ENCODE data around the gene NIT1. TPM values are rescaled to one million over a fixed set of nuclear protein-coding genes. Genes with fewer than 3 reads are reported as not detected.

Gene NIT1
- polyA plus RNA-seq, 4 donors: 51.3 to 131 (median 83.2) TPM

GRCh38 chr1:161081519-161081918, 36.4 kb upstream of the NIT1 start:
- Histone ChIP-seq H3K27me3 (ENCODE audit: control insufficient read depth in 3 of 3, insufficient read depth in 3 of 3, low read length in 3 of 3) (peaks cover 0 to 8% (median 0%) of the 10 kb centered on the region in 3 donors), H3K27ac (ENCODE audit: low read depth in 1 of 3, low read length in 2 of 3) (no peak overlapping the region), H3K4me3 (ENCODE audit: low read depth in 1 of 3, low read length in 3 of 3) (no peak overlapping the region), H3K4me1 (ENCODE audit: control insufficient read depth in 3 of 3, insufficient read depth in 2 of 3, low read depth in 1 of 3, low read length in 2 of 3) (peaks cover 0 to 26% (median 6%) of the 10 kb centered on the region in 3 donors), H3K36me3 (ENCODE audit: control insufficient read depth in 3 of 3, insufficient read depth in 2 of 3, low read depth in 1 of 3, low read length in 3 of 3) (peaks cover 0 to 3% (median 0%) of the 10 kb centered on the region in 3 donors), H3K9me3 (ENCODE audit: control insufficient read depth in 2 of 2, insufficient read depth in 1 of 2, low read depth in 1 of 2, low read length in 1 of 2) (no peaks in the 10 kb centered on the region)
- 74 to 78% (median 77%) methylated on average over 5 of the region's 5 CpGs for WGBS, 3 donors
- no peak for DNase-seq
- no peak for FAIRE-seq

DNA sequence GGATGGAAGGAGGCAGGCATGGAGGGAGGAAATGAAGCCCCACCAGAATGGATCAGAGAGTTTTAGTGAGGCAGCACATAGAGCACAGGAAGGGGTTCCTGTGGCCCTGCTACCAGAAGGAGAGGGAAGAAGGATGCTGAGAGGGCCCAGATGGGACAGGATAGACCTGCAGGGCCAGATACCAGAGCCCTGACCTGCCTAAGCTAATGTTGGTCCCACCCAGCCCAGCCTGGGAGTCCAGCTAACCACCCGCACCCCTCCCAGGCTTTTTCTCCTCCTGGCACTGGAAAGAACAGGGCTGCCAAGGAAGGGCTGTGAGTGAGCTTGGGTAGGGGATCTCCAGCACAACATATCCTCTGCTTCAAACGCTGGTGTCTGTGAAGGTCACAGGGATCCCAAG, 35.4 kb upstream of the NIT1 start:
- Histone ChIP-seq H3K27ac (ENCODE audit: low read depth in 1 of 3, low read length in 2 of 3) (peak overlapping the region in 1 of 3 donors; percentile 56), H3K4me3 (ENCODE audit: low read depth in 1 of 3, low read length in 3 of 3) (no peak overlapping the region), H3K36me3 (ENCODE audit: control insufficient read depth in 3 of 3, insufficient read depth in 2 of 3, low read depth in 1 of 3, low read length in 3 of 3) (peaks cover 0 to under 1% (median 0%) of the 10 kb centered on the region in 3 donors), H3K27me3 (ENCODE audit: control insufficient read depth in 3 of 3, insufficient read depth in 3 of 3, low read length in 3 of 3) (peaks cover 0 to 8% (median 0%) of the 10 kb centered on the region in 3 donors), H3K9me3 (ENCODE audit: control insufficient read depth in 2 of 2, insufficient read depth in 1 of 2, low read depth in 1 of 2, low read length in 1 of 2) (no peaks in the 10 kb centered on the region), H3K4me1 (ENCODE audit: control insufficient read depth in 3 of 3, insufficient read depth in 2 of 3, low read depth in 1 of 3, low read length in 2 of 3) (peaks cover 0 to 26% (median 6%) of the 10 kb centered on the region in 3 donors)
- FAIRE-seq: no peak
- no peak for DNase-seq
- 81 to 90% (median 86%) methylated on average over 2 of the region's 2 CpGs for WGBS, 3 donors

DNA sequence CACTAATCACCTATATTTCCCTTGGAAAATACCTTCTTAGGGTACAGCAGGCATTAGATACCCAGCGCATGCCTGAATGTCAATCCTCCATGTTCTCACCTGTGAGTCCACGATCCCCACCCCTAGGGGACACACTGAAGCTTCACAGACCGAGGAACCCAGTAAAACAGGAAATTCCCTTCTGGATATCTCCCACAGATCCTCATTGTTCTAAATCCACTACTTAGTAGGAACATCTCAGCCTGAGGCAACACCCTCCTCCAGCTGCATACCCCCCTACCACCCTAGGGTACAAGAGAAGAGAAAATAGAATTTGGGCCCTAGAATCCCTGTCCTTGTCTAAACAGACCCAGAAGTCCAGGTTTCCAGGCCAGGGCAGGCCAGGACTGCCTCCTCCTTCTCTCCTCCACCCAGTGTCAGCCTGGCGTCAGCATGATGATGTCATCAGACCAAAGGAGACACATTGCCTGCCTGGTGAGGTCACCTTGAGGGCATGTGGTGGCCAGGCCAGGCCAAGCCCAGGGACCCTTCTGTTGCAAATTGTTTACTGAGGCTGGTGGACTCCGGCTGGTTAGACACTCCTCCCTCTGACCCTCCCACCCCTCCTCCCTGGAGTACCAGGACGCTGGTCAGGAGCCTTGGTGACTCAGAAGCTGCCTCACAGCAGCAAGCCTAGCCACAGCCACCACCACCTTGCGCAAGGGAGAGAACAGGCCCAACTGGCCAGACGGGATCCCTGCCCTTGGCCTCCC, 34.7 kb upstream of the NIT1 start:
- Histone ChIP-seq H3K4me1 (ENCODE audit: control insufficient read depth in 3 of 3, insufficient read depth in 2 of 3, low read depth in 1 of 3, low read length in 2 of 3) (peaks cover 0 to 26% (median 6%) of the 10 kb centered on the region in 3 donors), H3K27me3 (ENCODE audit: control insufficient read depth in 3 of 3, insufficient read depth in 3 of 3, low read length in 3 of 3) (peaks cover 0 to 8% (median 0%) of the 10 kb centered on the region in 3 donors), H3K36me3 (ENCODE audit: control insufficient read depth in 3 of 3, insufficient read depth in 2 of 3, low read depth in 1 of 3, low read length in 3 of 3) (no peaks in the 10 kb centered on the region), H3K27ac (ENCODE audit: low read depth in 1 of 3, low read length in 2 of 3) (peak overlapping the region in 2 of 3 donors; percentile 22 to 56), H3K9me3 (ENCODE audit: control insufficient read depth in 2 of 2, insufficient read depth in 1 of 2, low read depth in 1 of 2, low read length in 1 of 2) (no peaks in the 10 kb centered on the region), H3K4me3 (ENCODE audit: low read depth in 1 of 3, low read length in 3 of 3) (no peak overlapping the region)
- DNase-seq (peak; percentile 78 to 93), FAIRE-seq (no peak)
- WGBS, 3 donors: 40 to 57% (median 49%) methylated on average over 7 to 8 of the region's 8 CpGs

- H3K27ac ChIP-seq (ENCODE audit: low read depth in 1 of 3, low read length in 2 of 3): peak overlapping the region in 2 of 3 donors; percentile 22 to 45
- H3K27me3 ChIP-seq (ENCODE audit: control insufficient read depth in 3 of 3, insufficient read depth in 3 of 3, low read length in 3 of 3): peaks cover 0 to 8% (median 0%) of the 10 kb centered on the region in 3 donors
- no peaks in the 10 kb centered on the region for H3K36me3 ChIP-seq (ENCODE audit: control insufficient read depth in 3 of 3, insufficient read depth in 2 of 3, low read depth in 1 of 3, low read length in 3 of 3)
- FAIRE-seq (no peak), DNase-seq (peak in 1 of 2 donors; percentile 50)
- 74 to 80% (median 76%) methylated on average over 10 of the region's 10 CpGs for WGBS, 3 donors
- no peaks in the 10 kb centered on the region for H3K9me3 ChIP-seq (ENCODE audit: control insufficient read depth in 2 of 2, insufficient read depth in 1 of 2, low read depth in 1 of 2, low read length in 1 of 2)
- no peak overlapping the region for H3K4me3 ChIP-seq (ENCODE audit: low read depth in 1 of 3, low read length in 3 of 3)
- H3K4me1 ChIP-seq (ENCODE audit: control insufficient read depth in 3 of 3, insufficient read depth in 2 of 3, low read depth in 1 of 3, low read length in 2 of 3): peaks cover 0 to 28% (median 6%) of the 10 kb centered on the region in 3 donors
These were observed 33.9 kb upstream of the NIT1 start for GRCh38 chr1:161083748-161084596.

- no peaks in the 10 kb centered on the region for H3K9me3 ChIP-seq (ENCODE audit: control insufficient read depth in 2 of 2, insufficient read depth in 1 of 2, low read depth in 1 of 2, low read length in 1 of 2)
- FAIRE-seq (no peak), DNase-seq (peak in 1 of 2 donors; percentile 28)
- no peak overlapping the region for H3K27ac ChIP-seq (ENCODE audit: low read depth in 1 of 3, low read length in 2 of 3)
- 71 to 93% (median 86%) methylated on average over 1 of the region's 1 CpG for WGBS, 3 donors
- peaks cover 0 to 34% (median 6%) of the 10 kb centered on the region in 3 donors for H3K4me1 ChIP-seq (ENCODE audit: control insufficient read depth in 3 of 3, insufficient read depth in 2 of 3, low read depth in 1 of 3, low read length in 2 of 3)
- peaks cover 0 to 2% (median 0%) of the 10 kb centered on the region in 3 donors for H3K27me3 ChIP-seq (ENCODE audit: control insufficient read depth in 3 of 3, insufficient read depth in 3 of 3, low read length in 3 of 3)
- H3K4me3 ChIP-seq (ENCODE audit: low read depth in 1 of 3, low read length in 3 of 3): no peak overlapping the region
- H3K36me3 ChIP-seq (ENCODE audit: control insufficient read depth in 3 of 3, insufficient read depth in 2 of 3, low read depth in 1 of 3, low read length in 3 of 3): no peaks in the 10 kb centered on the region
These were observed 33.3 kb upstream of the NIT1 start for GRCh38 chr1:161084597-161084988.

GRCh38 chr1:161085165-161085564, 32.7 kb upstream of the NIT1 start:
- Histone ChIP-seq H3K9me3 (ENCODE audit: control insufficient read depth in 2 of 2, insufficient read depth in 1 of 2, low read depth in 1 of 2, low read length in 1 of 2) (no peaks in the 10 kb centered on the region), H3K4me1 (ENCODE audit: control insufficient read depth in 3 of 3, insufficient read depth in 2 of 3, low read depth in 1 of 3, low read length in 2 of 3) (peaks cover 0 to 38% (median 6%) of the 10 kb centered on the region in 3 donors), H3K36me3 (ENCODE audit: control insufficient read depth in 3 of 3, insufficient read depth in 2 of 3, low read depth in 1 of 3, low read length in 3 of 3) (no peaks in the 10 kb centered on the region), H3K27ac (ENCODE audit: low read depth in 1 of 3, low read length in 2 of 3) (no peak overlapping the region), H3K27me3 (ENCODE audit: control insufficient read depth in 3 of 3, insufficient read depth in 3 of 3, low read length in 3 of 3) (no peaks in the 10 kb centered on the region), H3K4me3 (ENCODE audit: low read depth in 1 of 3, low read length in 3 of 3) (no peak overlapping the region)
- 66 to 76% (median 68%) methylated on average over 2 of the region's 2 CpGs for WGBS, 3 donors
- DNase-seq (no peak), FAIRE-seq (no peak)

DNA sequence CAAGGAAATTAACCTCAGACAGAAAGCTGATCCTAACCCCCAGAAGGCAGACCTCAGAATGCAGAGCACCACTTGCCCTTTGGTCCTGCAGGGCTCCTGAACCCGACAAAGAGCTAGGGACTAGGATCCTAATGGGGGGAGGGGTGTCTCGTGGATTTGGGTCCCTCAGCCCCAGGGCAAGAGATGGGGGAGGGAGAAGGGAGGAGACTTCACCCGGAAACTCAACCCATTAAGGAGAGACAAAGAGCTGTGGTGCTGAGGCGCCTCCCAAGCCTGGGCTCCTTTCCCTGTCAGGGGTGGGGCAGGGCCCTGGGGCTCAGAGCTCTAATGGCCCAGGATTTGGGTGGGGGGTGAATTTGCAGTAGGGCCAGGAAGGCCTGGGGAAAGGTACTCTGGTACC, 31.4 kb upstream of the NIT1 start:
- Histone ChIP-seq H3K27ac (ENCODE audit: low read depth in 1 of 3, low read length in 2 of 3) (no peak overlapping the region), H3K9me3 (ENCODE audit: control insufficient read depth in 2 of 2, insufficient read depth in 1 of 2, low read depth in 1 of 2, low read length in 1 of 2) (no peaks in the 10 kb centered on the region), H3K36me3 (ENCODE audit: control insufficient read depth in 3 of 3, insufficient read depth in 2 of 3, low read depth in 1 of 3, low read length in 3 of 3) (no peaks in the 10 kb centered on the region), H3K4me3 (ENCODE audit: low read depth in 1 of 3, low read length in 3 of 3) (no peak overlapping the region), H3K4me1 (ENCODE audit: control insufficient read depth in 3 of 3, insufficient read depth in 2 of 3, low read depth in 1 of 3, low read length in 2 of 3) (peaks cover 0 to 38% (median 3%) of the 10 kb centered on the region in 3 donors), H3K27me3 (ENCODE audit: control insufficient read depth in 3 of 3, insufficient read depth in 3 of 3, low read length in 3 of 3) (no peaks in the 10 kb centered on the region)
- FAIRE-seq (no peak), DNase-seq (peak in 1 of 2 donors; percentile 11)
- WGBS, 3 donors: 32 to 51% (median 37%) methylated on average over 3 to 4 of the region's 4 CpGs

DNA sequence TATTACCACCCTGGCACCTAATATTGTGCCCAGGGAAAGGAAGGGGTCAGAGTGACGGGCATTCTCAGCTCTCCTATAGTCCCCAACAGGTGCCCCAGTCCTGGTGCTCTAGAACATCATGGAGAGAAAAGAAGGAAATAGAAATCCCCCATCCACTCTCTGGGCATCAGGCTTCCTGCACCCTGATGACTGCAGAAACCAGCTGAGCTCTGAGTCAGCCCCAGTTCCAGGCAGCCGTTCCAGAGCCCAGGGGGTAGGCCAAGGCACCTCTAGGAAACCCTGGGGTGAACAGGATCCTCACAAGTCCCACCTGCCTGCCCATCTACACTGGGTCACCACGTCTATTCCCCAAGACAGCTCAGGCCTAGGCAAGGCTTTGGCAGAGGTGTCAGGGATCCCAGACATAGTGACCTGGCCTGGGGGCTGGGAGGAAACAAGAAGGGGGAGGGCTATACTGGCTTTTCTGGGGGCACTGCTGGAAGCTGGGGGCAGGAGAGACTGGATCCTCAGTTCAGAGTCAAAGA, 29.3 kb upstream of the NIT1 start:
- peaks cover 0 to 1% (median 0%) of the 10 kb centered on the region in 3 donors for H3K27me3 ChIP-seq (ENCODE audit: control insufficient read depth in 3 of 3, insufficient read depth in 3 of 3, low read length in 3 of 3)
- H3K36me3 ChIP-seq (ENCODE audit: control insufficient read depth in 3 of 3, insufficient read depth in 2 of 3, low read depth in 1 of 3, low read length in 3 of 3): no peaks in the 10 kb centered on the region
- no peak overlapping the region for H3K27ac ChIP-seq (ENCODE audit: low read depth in 1 of 3, low read length in 2 of 3)
- H3K9me3 ChIP-seq (ENCODE audit: control insufficient read depth in 2 of 2, insufficient read depth in 1 of 2, low read depth in 1 of 2, low read length in 1 of 2): no peaks in the 10 kb centered on the region
- WGBS, 3 donors: 49 to 73% (median 58%) methylated on average over 3 of the region's 3 CpGs
- no peak overlapping the region for H3K4me3 ChIP-seq (ENCODE audit: low read depth in 1 of 3, low read length in 3 of 3)
- H3K4me1 ChIP-seq (ENCODE audit: control insufficient read depth in 3 of 3, insufficient read depth in 2 of 3, low read depth in 1 of 3, low read length in 2 of 3): peaks cover 0 to 28% (median 2%) of the 10 kb centered on the region in 3 donors
- DNase-seq (no peak), FAIRE-seq (no peak)
